GM20000 (cell line): Measurements from ENCODE around the gene CDH26.
A peak's percentile ranks its signal among the peaks of the same experiment; 100 is the strongest.

Source experiments
- DNase-seq: peaks from one replicate; pipeline ENCODE4 v3.0.0; 2012; ENCODE audit warnings: low spot score
- CTCF ChIP-seq: IDR thresholded peaks from 2 replicates; pipeline ENCODE4 v1.5.1; 2012; ENCODE audit warnings: mild to moderate bottlenecking, control low read depth; ENCODE audit errors: extremely low read depth, missing control alignments

Gene CDH26

GRCh38 chr20:59931511-59932312 lies 26.5 kb upstream of the CDH26 start:
- DNase-seq: no peak
- no peak for TF ChIP-seq CTCF

- DNase-seq: no peak
- TF ChIP-seq CTCF: no peak
Observed at GRCh38 chr20:59932616-59933295, 25.5 kb upstream of the CDH26 start.

GRCh38 chr20:59933296-59933848 lies 24.9 kb upstream of the CDH26 start, which contains the start of gene SYCP2:
SYCP2 (minus strand) TSS chr20:59933637; CDS start chr20:59922413, 11,224 bp downstream.
- DNase-seq: peak; percentile 91
- no peak for TF ChIP-seq CTCF

- peak; percentile 93 for DNase-seq
- TF ChIP-seq CTCF: peak; percentile 89
Observed at GRCh38 chr20:59933849-59934585, 24.2 kb upstream of the CDH26 start.

- no peak for TF ChIP-seq CTCF
- DNase-seq: no peak
Observed at GRCh38 chr20:59935457-59936185, 22.6 kb upstream of the CDH26 start.

- DNase-seq: no peak
- TF ChIP-seq CTCF: no peak
Observed at GRCh38 chr20:59936409-59936808, 21.8 kb upstream of the CDH26 start.
